Measurements from ENCODE around the gene F5. TPM values are rescaled to one million over a fixed set of nuclear protein-coding genes. Genes with fewer than 3 reads are reported as not detected.
"Not testable (repeated sequence)": the region's sequence is repeated elsewhere in the genome, so short reads cannot be mapped to it uniquely, and the experiment has no call there.

F5 gene
- total RNA-seq, 1 donor from 2014 or later, result 9.1 TPM

DNA sequence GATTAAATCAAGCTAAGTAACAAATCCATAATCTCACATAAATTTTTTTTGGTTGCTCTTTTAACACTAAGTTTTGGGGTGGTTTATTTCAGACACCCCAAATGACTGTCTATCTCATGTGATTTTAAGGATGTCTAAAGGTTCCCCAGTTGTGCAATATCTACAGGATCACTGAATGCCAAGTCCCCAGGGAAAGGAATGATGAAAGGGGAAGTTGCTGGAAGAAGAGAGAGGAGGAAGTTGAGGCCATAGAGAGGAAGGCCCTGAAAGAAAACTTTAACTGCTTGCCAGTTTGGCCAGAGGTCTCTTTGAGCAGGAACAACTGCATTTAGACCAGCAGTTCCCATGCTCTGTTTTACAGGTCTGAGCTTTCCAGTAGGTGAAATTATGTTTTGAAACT is 73.1 kb downstream of the F5 start:
- intact Hi-C loops (cut with micrococcal nuclease), result no loop called here

DNA sequence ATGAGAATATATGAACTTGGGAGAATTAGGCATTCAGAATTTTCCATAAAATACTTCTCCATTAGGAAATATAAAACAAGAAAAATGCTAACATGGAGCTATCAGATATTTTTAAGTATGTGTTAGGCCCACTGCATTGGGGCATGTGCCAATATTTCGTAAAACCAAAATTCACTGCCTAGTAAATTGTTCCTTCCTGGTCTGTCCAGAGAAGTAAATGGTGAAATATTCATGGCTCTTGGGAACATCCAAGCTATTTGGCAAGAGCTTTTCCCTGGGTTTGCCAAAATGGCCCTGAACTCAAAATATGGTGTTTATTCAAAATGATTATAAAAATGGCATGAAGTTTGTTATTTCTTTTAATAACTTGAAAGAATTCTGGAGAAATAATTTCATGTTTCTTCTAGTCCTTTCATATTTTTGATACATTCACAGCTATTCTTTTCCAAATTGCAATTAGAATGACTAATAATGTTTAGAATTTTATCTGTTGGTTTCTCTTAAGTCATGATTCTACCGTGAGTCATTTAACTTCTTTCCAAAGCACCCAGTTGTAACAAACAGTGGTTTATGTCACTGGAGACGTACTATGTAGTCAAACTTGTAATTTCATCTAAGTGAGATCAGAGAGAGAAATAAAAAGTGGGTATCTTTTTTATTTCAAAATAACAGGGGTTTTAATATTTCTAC is 74.8 kb downstream of the F5 start:
- intact Hi-C loops (cut with micrococcal nuclease), result no loop called here

GRCh38 chr1:169510060-169510459 is 76.2 kb downstream of the F5 start:
- intact Hi-C loops (cut with micrococcal nuclease), result no loop called here

DNA sequence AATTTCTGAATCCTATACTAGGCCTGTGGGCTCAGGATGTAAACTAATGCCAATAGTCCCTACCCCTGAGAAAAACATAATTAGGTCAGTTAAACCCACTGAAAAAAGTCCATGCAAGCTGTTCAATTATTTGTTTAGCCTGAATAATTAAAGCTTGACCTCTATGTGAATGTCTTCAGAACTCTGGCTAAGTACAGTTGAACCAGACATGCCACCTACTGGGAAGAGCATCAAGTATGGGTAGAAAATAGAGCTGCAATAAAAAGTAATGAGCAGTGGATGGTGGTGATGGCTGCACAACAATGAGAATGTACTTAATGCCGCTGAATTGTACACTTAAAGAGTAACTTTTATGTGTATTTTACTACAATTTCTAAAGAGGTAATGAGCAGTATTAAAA is 76.9 kb downstream of the F5 start:
- intact Hi-C loops (cut with micrococcal nuclease), result no loop called here

GRCh38 chr1:169508432-169509338 is 77.6 kb downstream of the F5 start:
- intact Hi-C loops (cut with micrococcal nuclease), result no loop called here

GRCh38 chr1:169507413-169507812 is 78.9 kb downstream of the F5 start:
- intact Hi-C loops (cut with micrococcal nuclease), result no loop called here

DNA sequence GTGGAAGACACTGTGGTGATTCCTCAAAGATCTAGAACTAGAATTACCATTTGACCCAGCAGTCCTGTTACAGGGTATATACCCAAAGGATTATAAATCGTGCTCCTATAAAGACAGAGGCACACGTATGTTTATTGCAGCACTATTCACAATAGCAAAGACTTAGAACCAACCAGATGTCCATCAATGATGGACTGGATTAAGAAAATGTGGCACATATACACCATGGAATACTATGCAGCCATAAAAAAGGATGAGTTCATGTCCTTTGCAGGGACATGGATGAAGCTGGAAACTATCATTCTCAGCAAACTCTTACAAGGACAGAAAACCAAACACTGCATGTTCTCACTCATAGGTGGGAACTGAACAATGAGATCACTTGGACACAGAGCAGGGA is 82.7 kb downstream of the F5 start:
- intact Hi-C loops (cut with micrococcal nuclease), result not testable (repeated sequence)

DNA sequence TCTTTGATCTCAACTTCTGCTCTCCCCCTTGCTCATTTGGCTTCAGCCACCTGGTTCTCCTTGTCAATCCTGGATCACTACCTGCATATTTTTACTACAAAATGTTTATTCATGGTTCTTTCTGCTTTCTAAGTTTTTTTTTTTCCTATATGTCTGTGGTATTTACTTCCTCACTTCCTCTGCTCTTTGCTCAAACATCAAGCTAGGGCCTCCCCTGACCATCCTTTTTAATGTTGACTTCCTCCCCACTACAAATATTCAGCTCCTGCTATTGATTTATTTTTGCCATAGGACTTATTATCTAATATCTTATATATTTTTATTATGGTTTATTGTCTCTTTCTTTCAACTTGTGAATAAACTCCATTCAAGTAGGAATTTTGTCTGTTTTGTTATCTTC is 86.5 kb downstream of the F5 start:
- intact Hi-C loops (cut with micrococcal nuclease), result no loop called here

DNA sequence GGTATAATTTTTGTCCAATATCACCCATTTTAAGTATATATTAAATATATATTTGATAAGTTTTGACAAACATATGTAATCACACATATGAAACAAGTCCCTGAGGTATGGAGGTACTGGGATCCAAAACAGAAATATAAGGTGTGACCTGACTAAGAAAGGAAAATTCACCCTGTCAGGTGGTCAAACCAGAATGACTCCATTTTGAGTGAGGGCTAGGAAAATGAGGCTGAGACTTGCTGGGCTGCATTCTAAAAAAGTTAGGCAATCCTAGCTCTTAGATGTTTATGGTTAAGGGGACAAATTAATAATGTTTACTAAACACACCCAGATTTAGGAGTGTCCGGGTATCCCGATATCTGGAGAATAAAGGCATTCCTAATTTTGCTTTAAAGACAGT is 89.0 kb downstream of the F5 start:
- intact Hi-C loops (cut with micrococcal nuclease), result no loop called here

GRCh38 chr1:169495916-169496315 is 90.4 kb downstream of the F5 start:
- intact Hi-C loops (cut with micrococcal nuclease), result no loop called here

- intact Hi-C loops (cut with micrococcal nuclease), result no loop called here
These were observed 91.1 kb downstream of the F5 start for GRCh38 chr1:169495046-169495775.

GRCh38 chr1:169494343-169494742 is 91.9 kb downstream of the F5 start:
- intact Hi-C loops (cut with micrococcal nuclease), result no loop called here

DNA sequence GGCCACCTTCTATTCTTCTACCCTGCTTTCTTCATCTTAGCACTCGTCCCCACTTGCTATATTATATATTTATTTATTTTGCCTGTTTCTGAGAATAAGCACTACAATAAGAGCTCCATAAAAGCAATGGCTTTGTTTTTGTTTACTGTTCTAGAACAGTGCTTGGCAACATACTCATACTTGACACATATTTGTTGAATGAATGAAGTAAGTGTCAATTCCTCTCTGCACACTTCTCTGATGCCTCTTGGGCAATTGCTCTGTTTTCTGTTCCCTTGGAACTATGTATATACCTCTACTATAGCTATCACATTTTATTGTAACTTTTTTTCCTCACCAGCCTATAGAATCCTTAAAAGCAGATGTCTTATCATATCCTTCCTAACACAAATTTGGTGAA is 93.0 kb downstream of the F5 start:
- intact Hi-C loops (cut with micrococcal nuclease), result no loop called here

DNA sequence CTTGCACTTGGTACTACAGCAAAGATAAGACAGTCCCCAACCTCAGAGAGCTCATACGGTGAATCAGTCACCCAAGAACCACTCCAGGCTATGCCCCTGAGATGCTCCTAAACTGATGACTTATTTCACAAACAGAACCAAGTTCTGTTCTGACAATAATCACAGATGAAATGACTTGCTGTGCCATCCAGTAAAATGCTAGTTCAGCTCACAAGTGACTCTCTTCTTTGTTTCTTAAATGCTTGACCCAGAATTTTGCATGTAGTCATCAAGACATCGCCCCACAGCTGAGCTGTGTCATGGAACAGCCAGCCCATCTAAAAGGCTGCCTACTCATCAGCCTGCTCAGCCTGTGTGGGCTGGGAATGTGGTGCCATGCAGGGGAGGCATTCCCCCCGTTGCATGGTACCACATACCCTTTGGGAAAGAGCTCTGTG is 94.4 kb downstream of the F5 start:
- intact Hi-C loops (cut with micrococcal nuclease), result no loop called here

GRCh38 chr1:169488157-169488556 is 98.1 kb downstream of the F5 start:
- intact Hi-C loops (cut with micrococcal nuclease), result loop anchor here (5.0 to 10.0 kb wide), 3 partner anchors 39 to 383 kb away; partner anchors contain the start of genes ATP1B1 and SELL

- intact Hi-C loops (cut with micrococcal nuclease), result loop anchor here (5.0 to 10.0 kb wide), 3 partner anchors 40 to 383 kb away; partner anchors contain the start of genes ATP1B1 and SELL
These were observed 98.7 kb downstream of the F5 start for GRCh38 chr1:169487561-169487960.

DNA sequence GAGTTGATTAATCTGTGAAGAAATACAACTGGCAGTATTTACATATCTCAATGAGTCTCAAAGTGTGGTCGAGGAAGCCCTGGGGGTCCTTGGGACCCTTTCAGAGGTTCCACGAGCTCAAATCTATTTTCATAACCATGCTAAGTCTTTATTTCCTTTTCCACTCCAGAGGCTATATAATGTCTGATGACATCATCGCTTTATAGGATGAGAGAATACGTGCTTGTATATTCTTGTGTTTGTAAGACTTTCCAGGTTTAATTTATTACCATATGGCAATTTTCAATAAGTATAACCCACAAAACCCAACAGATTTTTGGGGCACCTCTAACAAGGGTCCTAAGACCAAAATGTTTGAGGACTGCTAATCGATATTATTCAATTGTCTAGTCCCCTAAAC is 99.1 kb downstream of the F5 start:
- intact Hi-C loops (cut with micrococcal nuclease), result loop anchor here (5.0 to 10.0 kb wide), 3 partner anchors 40 to 382 kb away; partner anchors contain the start of genes ATP1B1 and SELL

DNA sequence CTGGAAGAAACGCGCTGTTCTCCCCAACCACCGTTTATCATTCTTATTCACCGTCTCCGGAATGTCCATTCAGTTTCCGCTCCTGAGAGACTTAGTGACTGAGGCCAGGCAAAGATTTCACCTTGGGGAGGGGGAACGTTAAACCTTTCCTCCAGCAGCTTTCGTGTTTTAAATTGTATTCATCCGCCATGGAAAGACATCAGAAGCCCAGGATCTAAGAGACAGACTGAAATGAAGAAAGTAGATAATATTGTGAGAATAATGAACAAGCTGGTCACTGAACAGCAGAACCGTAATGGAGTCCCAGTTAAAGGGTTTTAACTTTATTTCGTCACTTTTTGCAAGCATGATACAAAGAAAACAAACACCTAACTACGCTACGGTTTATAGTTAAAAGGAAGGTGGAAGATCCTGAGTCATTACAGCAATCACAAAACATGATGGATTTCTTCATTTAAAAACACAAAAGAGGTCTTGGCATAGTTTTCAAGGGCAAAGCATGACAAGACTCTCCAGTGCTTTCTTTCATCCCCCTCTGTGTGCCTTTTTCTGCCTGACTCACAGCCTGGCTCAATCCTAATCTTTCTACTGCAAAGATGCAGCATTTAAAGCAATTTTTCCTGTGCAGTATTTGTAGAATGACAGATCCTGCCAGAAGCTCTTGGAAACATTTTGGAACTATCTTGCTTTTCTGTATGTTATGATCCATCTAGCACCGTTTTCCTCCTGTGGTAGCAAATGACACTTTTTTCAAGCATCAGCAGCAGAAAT is 99.8 kb downstream of the F5 start:
- intact Hi-C loops (cut with micrococcal nuclease), result loop anchor here (1.0 to 10.0 kb wide), 6 partner anchors 41 to 408 kb away; partner anchors contain the start of genes ATP1B1 and SELL

GRCh38 chr1:169485431-169486280 is 100.6 kb downstream of the F5 start, which contains the start of gene SLC19A2:
Gene SLC19A2, minus strand, starts transcription at chr1:169485944. Its CDS starts 178 bp downstream, at chr1:169485766.
- intact Hi-C loops (cut with micrococcal nuclease), result loop anchor here (1.0 to 10.0 kb wide), 6 partner anchors 42 to 409 kb away; partner anchors contain the start of genes ATP1B1 and SELL

Data from T-helper 2 cell treated with Interferon-gamma antibody and Interleukin-4, amounts not matched to agents 100 ng/mL and 5 ng/mL, for 36 hours (primary cell).